GM04504 (cell line): Measurements from ENCODE around the gene RPL27A.

Experiments used
- DNase-seq: peaks from one replicate; pipeline ENCODE4 v3.0.0-alpha.2; 2012; ENCODE audit warnings: low read depth

RPL27A gene

GRCh38 chr11:8721609-8722500 lies 39.3 kb downstream of the RPL27A start:
- no peak for DNase-seq

GRCh38 chr11:8722809-8723208 lies 40.2 kb downstream of the RPL27A start:
- no peak for DNase-seq

GRCh38 chr11:8723711-8724110 lies 41.1 kb downstream of the RPL27A start:
- DNase-seq, result no peak

GRCh38 chr11:8724682-8725081 lies 42.1 kb downstream of the RPL27A start:
- no peak for DNase-seq

- no peak for DNase-seq
These were observed 43.8 kb downstream of the RPL27A start for GRCh38 chr11:8726395-8726794.

- no peak for DNase-seq
These were observed 46.0 kb downstream of the RPL27A start for GRCh38 chr11:8728563-8728962.

- DNase-seq, result no peak
These were observed 46.5 kb downstream of the RPL27A start for GRCh38 chr11:8729067-8729466.

GRCh38 chr11:8729837-8730696 lies 47.5 kb downstream of the RPL27A start:
- DNase-seq, result no peak

GRCh38 chr11:8730697-8731020 lies 48.1 kb downstream of the RPL27A start:
- no peak for DNase-seq

GRCh38 chr11:8731647-8732323 lies 49.2 kb downstream of the RPL27A start:
- no peak for DNase-seq

GRCh38 chr11:8732324-8732670 lies 49.7 kb downstream of the RPL27A start:
- DNase-seq, result no peak

GRCh38 chr11:8732748-8733241 lies 50.2 kb downstream of the RPL27A start:
- peak; percentile 71 for DNase-seq

- DNase-seq, result no peak
These were observed 51.3 kb downstream of the RPL27A start for GRCh38 chr11:8733852-8734251.

- DNase-seq, result no peak
These were observed 52.5 kb downstream of the RPL27A start for GRCh38 chr11:8735094-8735493.

GRCh38 chr11:8739309-8739793 lies 56.8 kb downstream of the RPL27A start:
- DNase-seq, result no peak
